Heart left ventricle (tissue), 16 donors: ENCODE data around the gene SPP1. TPM values are rescaled to one million over a fixed set of nuclear protein-coding genes. Genes with fewer than 3 reads are reported as not detected.
"Not testable (repeated sequence)": the region's sequence is repeated elsewhere in the genome, so short reads cannot be mapped to it uniquely, and the experiment has no call there.

Experiments used
- ATAC-seq, 4 donors: fragments of 200-7000 bp; cut with Tn5 transposase; one replicate each; pipeline ENCODE4 v1.9.1; 2020 to 2022; ENCODE audit warnings: moderate library complexity in 4 of 4, mild to moderate bottlenecking in 3 of 4, moderate number of reproducible peaks in 1 of 4
- DNase-seq, 5 donors: peaks; one replicate each; pipeline ENCODE4 v3.0.0-alpha.2; 2020
- H3K27ac ChIP-seq, 12 donors: fragments of 200-600 bp; sonication (generic) in 4 of 12; one replicate each; pipeline versions ENCODE4 v1.5.0 to v1.8.0; 2016 to 2022; ENCODE audit warnings: mild to moderate bottlenecking in 2 of 12
- H3K27me3 ChIP-seq, 9 donors: fragments of 200-600 bp; sonication (generic) in 2 of 9; one replicate each; pipeline versions ENCODE4 v1.5.1 to v1.8.0; 2016 to 2022; ENCODE audit warnings: mild to moderate bottlenecking in 3 of 9
- H3K36me3 ChIP-seq, 9 donors: fragments of 200-600 bp; sonication (generic) in 2 of 9; one replicate each; pipeline versions ENCODE4 v1.5.0 to v1.8.0; 2018 to 2022; ENCODE audit warnings: mild to moderate bottlenecking in 2 of 9
- H3K4me1 ChIP-seq, 12 donors: fragments of 200-600 bp; sonication (generic) in 4 of 12; one replicate each; pipeline versions ENCODE4 v1.5.0 to v1.8.0; 2016 to 2022; ENCODE audit warnings: mild to moderate bottlenecking in 3 of 12
- H3K4me3 ChIP-seq, 12 donors: fragments of 200-600 bp; sonication (generic) in 4 of 12; one replicate each; pipeline versions ENCODE4 v1.5.0 to v1.8.0; 2017 to 2022; ENCODE audit warnings: mild to moderate bottlenecking in 9 of 12, moderate library complexity in 4 of 12
- H3K9me3 ChIP-seq, 12 donors: fragments of 200-600 bp; sonication (generic) in 4 of 12; one replicate each; pipeline versions ENCODE4 v1.5.0 to v1.8.0; 2016 to 2022; ENCODE audit warnings: mild to moderate bottlenecking in 1 of 12
- POLR2A ChIP-seq, 2 donors: fragments of 450-650 bp; IDR thresholded peaks; one replicate each; pipeline ENCODE4 v1.6.1; 2017; ENCODE audit warnings: antibody characterized with exemption in 2 of 2, mild to moderate bottlenecking in 2 of 2, moderate library complexity in 2 of 2
- WGBS, 4 donors: extraction: QIAGEN DNeasy Blood & Tissue Kit in 2 of 4; methylation state at CpG; one replicate each; pipeline versions ENCODE4 v1.1.5 to v1.1.7; 2013 to 2018; 5-methylcytosine and 5-hydroxymethylcytosine counted together
- intact Hi-C, 10 donors: fragments of 100-400 bp; cut with DNase I; formaldehyde crosslinking; loops; one replicate each; pipeline versions ENCODE4 v1.11.1 to v1.14.2; 2022
- polyA plus RNA-seq, 2 donors: library from polyadenylated mRNA; stranded (reverse); fragments of 200-250 nt; gene quantifications; one replicate each; pipeline ENCODE4 v1.2.3, GENCODE V29; 2013
- total RNA-seq, 9 donors: library from RNA; depleted of rRNA in 2 of 9; stranded (reverse); fragments of >200 nt in 2 of 9; fragmentation: NEBNext Ultra II Directional in 3 of 9; extraction: Animal tissue kit (Norgen Biotek cat#: 25700) in 3 of 9; gene quantifications; one replicate each; pipeline versions ENCODE4 v1.1.0 to v1.2.4, GENCODE V29; 2016 to 2023
- TF ChIP-seq, protein P1 (sequence below), 12 donors: fragments of 200-600 bp; sonication (generic) in 4 of 12; IDR thresholded peaks; one replicate each; pipeline versions ENCODE4 v1.5.0 to v1.8.0; 2018 to 2022; ENCODE audit warnings: antibody characterized with exemption in 12 of 12, mild to moderate bottlenecking in 5 of 12
- donor health status: ischemic (EF 13 %, LVEDD 7.1; RV severe dilation, severe dysfunction).
- donor health status: healthy with polysubstance abuse.
- donor health status: DM: no; HTN: yes; CAD: no.
- donor health status: DM: no; HTN: no; CAD: no.
- donor health status: ischemic (EF 25% LVEDD 6.9; RV normal size, moderate dysfunction).
- donor health status: ischemic (EF 25% LVEDD 5.7; RV mildly dilated, moderate dysfunction).
- donor health status: healthy.
- donor health status: DM: yes; HTN: yes; CAD: no.
- donor health status: ischemic (EF 35%, LVEDD 5.7; RV mildly dilated, moderate dysfunction).
- donor health status: nonischemic (EF 11% LVEDD 7.7; RV severe dilation, severe dysfunction).
- donor health status: DM: yes; HTN: yes; CAD: no.
- donor health status: PGD.
- donor health status: ischemic (EF 29% LVEDD 5.4; RV normal size, mild dysfunction).
- donor health status: nonischemic (EF 23%, LVEDD 6.1; RV moderate dilation, normal function).

Gene SPP1
- total and polyA plus RNA-seq, 11 donors = 1.6 to 1,074 (median 11.4) TPM

DNA sequence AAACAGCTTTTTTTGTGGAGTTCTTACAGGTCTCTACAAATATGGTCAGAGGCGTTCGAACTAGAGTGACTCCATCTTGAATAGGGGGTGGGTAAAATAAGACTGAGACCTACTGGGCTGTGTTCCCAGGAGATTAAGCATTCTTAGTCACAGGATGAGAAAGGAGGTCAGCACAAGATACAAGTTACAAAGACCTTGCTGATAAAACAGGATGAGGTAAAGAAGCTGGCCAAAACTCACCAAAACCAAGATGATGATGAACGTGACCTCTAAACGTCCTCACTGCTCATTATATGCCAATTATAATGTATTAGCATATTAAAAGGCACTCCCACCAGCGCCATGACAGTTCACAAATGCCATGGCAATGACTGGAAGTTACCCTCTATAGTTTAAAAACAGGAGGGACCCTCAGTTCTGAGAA lies 42.8 kb upstream of the SPP1 start:
- intact Hi-C loops = no loop called here
- Histone ChIP-seq H3K4me1 (no peaks in the 10 kb centered on the region), H3K27me3 (no peaks in the 10 kb centered on the region), H3K36me3 (no peaks in the 10 kb centered on the region), H3K9me3 (peaks cover 0 to 15% (median 9%) of the 10 kb centered on the region in 12 donors), H3K4me3 (no peak overlapping the region), H3K27ac (no peak overlapping the region)
- TF ChIP-seq POLR2A (IDR thresholded peaks at IDR 0.05) = no peak
- TF ChIP-seq, protein P1, sequence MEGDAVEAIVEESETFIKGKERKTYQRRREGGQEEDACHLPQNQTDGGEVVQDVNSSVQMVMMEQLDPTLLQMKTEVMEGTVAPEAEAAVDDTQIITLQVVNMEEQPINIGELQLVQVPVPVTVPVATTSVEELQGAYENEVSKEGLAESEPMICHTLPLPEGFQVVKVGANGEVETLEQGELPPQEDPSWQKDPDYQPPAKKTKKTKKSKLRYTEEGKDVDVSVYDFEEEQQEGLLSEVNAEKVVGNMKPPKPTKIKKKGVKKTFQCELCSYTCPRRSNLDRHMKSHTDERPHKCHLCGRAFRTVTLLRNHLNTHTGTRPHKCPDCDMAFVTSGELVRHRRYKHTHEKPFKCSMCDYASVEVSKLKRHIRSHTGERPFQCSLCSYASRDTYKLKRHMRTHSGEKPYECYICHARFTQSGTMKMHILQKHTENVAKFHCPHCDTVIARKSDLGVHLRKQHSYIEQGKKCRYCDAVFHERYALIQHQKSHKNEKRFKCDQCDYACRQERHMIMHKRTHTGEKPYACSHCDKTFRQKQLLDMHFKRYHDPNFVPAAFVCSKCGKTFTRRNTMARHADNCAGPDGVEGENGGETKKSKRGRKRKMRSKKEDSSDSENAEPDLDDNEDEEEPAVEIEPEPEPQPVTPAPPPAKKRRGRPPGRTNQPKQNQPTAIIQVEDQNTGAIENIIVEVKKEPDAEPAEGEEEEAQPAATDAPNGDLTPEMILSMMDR (IDR thresholded peaks at IDR 0.05) = no peak
- DNase-seq = no peak
- no peak for ATAC-seq
- WGBS, 4 donors = 61 to 73% (median 65%) methylated on average over 5 of the region's 5 CpGs

DNA sequence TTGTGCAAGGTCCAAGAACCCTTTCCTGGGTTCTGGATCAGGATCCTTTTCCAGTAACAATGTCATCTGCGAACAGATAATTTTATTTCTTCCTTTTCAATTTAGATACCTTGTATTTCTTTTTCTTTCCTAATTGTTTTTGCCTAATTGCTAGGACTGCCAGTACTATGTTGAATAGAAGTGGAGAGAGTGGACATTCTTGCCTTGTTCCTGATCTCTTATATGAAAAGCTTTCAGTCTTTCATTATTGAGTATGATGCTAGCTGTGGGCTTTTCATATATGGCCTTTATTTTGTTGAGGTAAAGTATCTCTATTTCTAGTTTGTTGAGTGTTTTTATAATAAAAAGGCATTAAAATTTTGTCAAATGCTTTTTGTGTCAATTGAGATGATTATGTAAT lies 42.2 kb upstream of the SPP1 start:
- H3K4me1 ChIP-seq = no peaks in the 10 kb centered on the region
- 67 to 85% (median 71%) methylated on average over 1 of the region's 1 CpG for WGBS, 4 donors
- H3K36me3 ChIP-seq = no peaks in the 10 kb centered on the region
- no peak for ATAC-seq
- no peak overlapping the region for H3K27ac ChIP-seq
- H3K4me3 ChIP-seq = no peak overlapping the region
- no peaks in the 10 kb centered on the region for H3K27me3 ChIP-seq
- H3K9me3 ChIP-seq = peaks cover 0 to 15% (median 9%) of the 10 kb centered on the region in 12 donors
- intact Hi-C loops = no loop called here
- no peak for DNase-seq
- TF ChIP-seq POLR2A (IDR thresholded peaks at IDR 0.05) = no peak
- TF ChIP-seq, protein P1 (IDR thresholded peaks at IDR 0.05) = no peak

DNA sequence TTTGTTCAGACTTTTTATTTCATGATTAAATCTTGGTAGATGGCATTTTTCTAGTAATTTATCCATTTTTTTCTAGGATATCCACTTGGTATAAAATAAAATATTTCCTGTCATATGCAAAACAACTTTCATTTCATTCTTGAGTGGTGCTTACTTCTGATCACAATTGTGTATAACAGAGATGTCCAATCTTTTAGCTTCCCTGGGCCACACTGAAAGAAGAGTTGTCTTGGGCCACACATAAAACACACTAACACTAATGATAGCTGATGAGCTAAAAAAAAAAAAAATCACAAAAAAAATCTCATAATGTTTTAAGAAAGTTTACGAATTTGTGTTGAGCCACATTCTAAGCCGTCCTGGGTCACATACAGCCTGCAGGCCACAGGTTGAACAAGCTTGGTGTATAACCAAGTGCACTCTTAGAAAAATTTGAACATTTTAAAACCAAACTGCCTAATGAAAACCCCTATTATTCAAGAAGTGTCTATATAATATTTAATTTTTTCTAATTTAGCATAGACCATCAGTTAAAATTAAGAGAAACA lies 41.3 kb upstream of the SPP1 start:
- H3K9me3 ChIP-seq = peaks cover 0 to 15% (median 9%) of the 10 kb centered on the region in 12 donors
- ATAC-seq = no peak
- no peak overlapping the region for H3K4me3 ChIP-seq
- no peak overlapping the region for H3K27ac ChIP-seq
- H3K4me1 ChIP-seq = no peaks in the 10 kb centered on the region
- DNase-seq = no peak
- intact Hi-C loops = no loop called here
- WGBS, 4 donors = 86 to 95% (median 94%) methylated on average over 2 of the region's 2 CpGs
- H3K36me3 ChIP-seq = no peaks in the 10 kb centered on the region
- TF ChIP-seq POLR2A (IDR thresholded peaks at IDR 0.05) = no peak
- TF ChIP-seq, protein P1 (IDR thresholded peaks at IDR 0.05) = no peak
- H3K27me3 ChIP-seq = no peaks in the 10 kb centered on the region

DNA sequence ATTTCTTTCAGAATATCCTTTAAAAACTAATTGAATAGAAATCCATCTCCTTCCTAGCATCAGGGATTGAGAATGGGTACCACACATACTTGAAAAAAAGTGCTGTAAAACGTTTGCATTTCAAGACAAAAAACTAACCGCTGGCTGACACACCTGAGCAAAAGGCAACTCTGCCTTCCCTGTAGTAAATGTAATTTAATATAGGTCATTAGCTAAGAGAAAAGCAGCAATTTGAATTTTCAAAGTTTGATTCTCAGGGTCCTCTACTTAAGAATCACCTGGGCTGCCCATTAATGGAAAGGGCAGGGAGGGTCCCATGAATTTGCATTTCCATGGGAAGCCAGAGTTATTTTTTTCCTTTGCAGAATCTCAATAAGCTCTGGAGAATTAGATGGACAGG lies 40.5 kb upstream of the SPP1 start:
- Histone ChIP-seq H3K4me3 (no peak overlapping the region), H3K4me1 (no peaks in the 10 kb centered on the region), H3K36me3 (no peaks in the 10 kb centered on the region), H3K9me3 (peaks cover 0 to 15% (median 9%) of the 10 kb centered on the region in 12 donors), H3K27ac (no peak overlapping the region), H3K27me3 (no peaks in the 10 kb centered on the region)
- ATAC-seq = no peak
- DNase-seq = no peak
- TF ChIP-seq, protein P1 (IDR thresholded peaks at IDR 0.05) = no peak
- TF ChIP-seq POLR2A (IDR thresholded peaks at IDR 0.05) = no peak
- WGBS, 4 donors = 27 to 43% (median 34%) methylated on average over 2 of the region's 2 CpGs
- intact Hi-C loops = no loop called here

DNA sequence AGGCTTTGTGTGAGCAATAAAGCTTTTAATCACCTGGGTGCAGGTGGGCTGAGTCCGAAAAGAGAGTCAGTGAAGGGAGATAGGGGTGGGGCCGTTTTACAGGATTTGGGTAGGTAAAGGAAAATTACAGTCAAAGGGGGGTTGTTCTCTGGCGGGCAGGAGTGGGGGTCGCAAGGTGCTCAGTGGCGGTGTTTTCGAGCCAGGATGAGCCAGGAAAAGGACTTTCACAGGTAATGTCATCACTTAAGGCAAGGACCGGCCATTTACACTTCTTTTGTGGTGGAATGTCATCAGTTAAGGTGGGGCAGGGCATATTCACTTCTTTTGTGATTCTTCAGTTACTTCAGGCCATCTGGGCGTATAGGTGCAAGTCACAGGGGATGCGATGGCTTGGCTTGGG lies 39.6 kb upstream of the SPP1 start:
- H3K27ac ChIP-seq, intact Hi-C loops, H3K4me3 ChIP-seq, H3K36me3 ChIP-seq, H3K4me1 ChIP-seq, DNase-seq, ATAC-seq, H3K27me3 ChIP-seq: not testable (repeated sequence)
- WGBS, 4 donors = 71 to 80% (median 75%) methylated on average over 7 to 8 of the region's 9 CpGs
- H3K9me3 ChIP-seq = peaks cover 0 to 15% (median 9%) of the 10 kb centered on the region in 12 donors
